Measurements from ENCODE around the gene AHCYL2. TPM values are rescaled to one million over a fixed set of nuclear protein-coding genes. Genes with fewer than 3 reads are reported as not detected.
"Not testable (repeated sequence)": the region's sequence is repeated elsewhere in the genome, so short reads cannot be mapped to it uniquely, and the experiment has no call there.

Gene AHCYL2
- total RNA-seq, 2 experiments from 2014 or later: 7.3 to 7.6 TPM

DNA sequence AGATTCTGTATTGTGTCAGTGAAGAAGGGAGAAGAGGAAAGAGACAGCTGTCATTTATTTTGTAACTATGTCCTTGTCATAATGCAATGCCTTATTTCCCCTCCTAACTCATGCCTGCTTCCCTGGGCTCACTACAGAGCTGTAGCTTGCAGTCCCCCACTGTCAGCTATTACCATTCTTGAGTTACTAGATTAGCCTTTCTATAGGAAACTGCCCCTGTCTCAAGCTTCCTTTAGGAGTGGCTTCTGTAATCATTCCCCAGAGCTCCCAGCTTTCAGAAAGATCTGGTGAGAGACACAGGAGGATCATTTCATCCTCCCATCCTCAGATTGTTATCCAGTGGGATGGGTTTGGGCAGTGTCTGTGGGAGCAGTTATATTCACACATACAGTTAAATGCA, 245.1 kb downstream of the AHCYL2 start:
- CTCF ChIA-PET: interaction anchor here (1.0 to 11.0 kb wide), 9 partner anchors 35 to 251 kb away, joined by 3 to 144 read pairs (median 8); partner anchors contain the start of gene STRIP2
- POLR2A ChIA-PET: no interaction called here
- no peak for DNase-seq
- H3K27me3 Mint-ChIP-seq (ENCODE audit: low read depth): no peaks in the 10 kb centered on the region
- no peak for ATAC-seq
- H3K9me3 Mint-ChIP-seq (ENCODE audit: insufficient read depth): no peaks in the 10 kb centered on the region
- H3K27ac Mint-ChIP-seq: no peak overlapping the region
- H3K36me3 Mint-ChIP-seq (ENCODE audit: low read depth): peaks cover 1% of the 10 kb centered on the region
- no peaks in the 10 kb centered on the region for H3K4me1 Mint-ChIP-seq (ENCODE audit: low read depth)
- H3K4me3 Mint-ChIP-seq: no peak overlapping the region

DNA sequence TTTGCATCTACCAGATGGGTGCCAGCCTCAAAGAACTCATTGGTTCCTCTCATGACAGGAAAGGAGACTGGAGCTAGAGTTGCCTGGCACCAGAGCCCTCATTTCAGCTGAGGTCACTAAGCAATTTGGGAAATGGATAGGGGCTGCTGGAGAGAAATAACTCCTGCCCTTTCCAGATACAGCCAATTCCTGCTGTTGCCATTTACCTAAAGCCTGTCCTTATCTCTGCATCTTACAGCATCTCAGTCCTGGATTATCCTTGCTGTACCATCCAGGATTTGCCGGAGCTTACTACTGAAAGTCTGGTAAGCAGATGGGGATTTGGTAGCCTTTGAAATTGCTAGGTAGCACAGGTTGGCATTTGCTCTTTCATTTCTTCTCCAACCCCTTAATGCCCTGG, 245.6 kb downstream of the AHCYL2 start:
- ChIA-PET POLR2A (no interaction called here), CTCF (interaction anchor here (1.0 to 11.0 kb wide), 11 partner anchors 36 to 252 kb away, joined by 3 to 144 read pairs (median 8); partner anchors contain the start of gene STRIP2)
- H3K27me3 Mint-ChIP-seq (ENCODE audit: low read depth): no peaks in the 10 kb centered on the region
- ATAC-seq (no peak), DNase-seq (no peak)
- H3K4me1 Mint-ChIP-seq (ENCODE audit: low read depth): no peaks in the 10 kb centered on the region
- peaks cover 3% of the 10 kb centered on the region for H3K36me3 Mint-ChIP-seq (ENCODE audit: low read depth)
- H3K4me3 Mint-ChIP-seq: no peak overlapping the region
- no peaks in the 10 kb centered on the region for H3K9me3 Mint-ChIP-seq (ENCODE audit: insufficient read depth)
- H3K27ac Mint-ChIP-seq: no peak overlapping the region

DNA sequence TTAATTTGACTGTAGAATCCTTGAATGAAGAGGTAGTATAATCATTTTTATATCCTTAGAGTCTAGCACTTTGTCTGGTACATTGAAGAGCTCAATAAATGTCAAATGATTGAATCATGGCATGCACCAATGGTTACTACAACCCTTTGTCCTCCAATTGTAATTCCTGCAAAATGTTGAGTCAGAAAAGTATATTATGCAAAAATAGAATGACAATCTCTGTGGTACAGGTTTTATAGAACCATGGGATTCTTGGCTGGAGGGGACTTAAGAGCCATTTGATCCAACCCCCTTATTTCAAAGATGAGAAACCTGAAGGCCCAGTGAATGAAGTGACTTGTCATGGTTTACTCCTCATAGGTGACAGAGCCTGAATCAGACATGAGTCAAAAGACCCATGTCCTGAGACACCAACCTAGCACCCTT, 246.6 kb downstream of the AHCYL2 start:
- Mint-ChIP-seq H3K4me1 (ENCODE audit: low read depth) (no peaks in the 10 kb centered on the region), H3K27me3 (ENCODE audit: low read depth) (no peaks in the 10 kb centered on the region), H3K36me3 (ENCODE audit: low read depth) (peaks cover 5% of the 10 kb centered on the region), H3K4me3 (no peak overlapping the region), H3K9me3 (ENCODE audit: insufficient read depth) (no peaks in the 10 kb centered on the region), H3K27ac (no peak overlapping the region)
- no peak for ATAC-seq
- ChIA-PET CTCF (interaction anchor here (0.6 to 11.0 kb wide), 30 partner anchors 9 to 354 kb away, joined by 3 to 144 read pairs (median 4); partner anchors contain the start of genes AHCYL2 and STRIP2), POLR2A (no interaction called here)
- DNase-seq: no peak

DNA sequence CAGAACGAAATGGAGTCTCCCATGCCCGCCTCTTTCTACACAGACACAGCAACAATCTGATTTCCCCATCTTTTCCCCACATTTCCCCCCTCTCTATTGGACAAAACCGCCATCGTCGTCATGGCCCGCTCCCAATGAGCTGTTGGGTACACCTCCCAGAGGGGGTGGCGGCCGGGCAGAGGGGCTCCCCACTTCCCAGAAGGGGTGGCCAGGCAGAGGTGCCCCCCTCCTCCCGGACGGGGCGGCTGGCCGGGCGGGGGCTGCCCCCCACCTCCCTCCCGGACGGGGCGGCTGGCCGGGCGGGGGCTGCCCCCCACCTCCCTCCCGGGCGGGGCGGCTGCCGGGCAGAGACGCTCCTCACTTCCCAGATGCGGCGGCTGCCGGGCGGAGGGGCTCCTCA, 251.1 kb downstream of the AHCYL2 start:
- DNase-seq; CTCF ChIA-PET; POLR2A ChIA-PET; H3K4me3 Mint-ChIP-seq; H3K36me3 Mint-ChIP-seq (ENCODE audit: low read depth); ATAC-seq; H3K4me1 Mint-ChIP-seq (ENCODE audit: low read depth); H3K27ac Mint-ChIP-seq; H3K27me3 Mint-ChIP-seq (ENCODE audit: low read depth); H3K9me3 Mint-ChIP-seq (ENCODE audit: insufficient read depth): not testable (repeated sequence)

DNA sequence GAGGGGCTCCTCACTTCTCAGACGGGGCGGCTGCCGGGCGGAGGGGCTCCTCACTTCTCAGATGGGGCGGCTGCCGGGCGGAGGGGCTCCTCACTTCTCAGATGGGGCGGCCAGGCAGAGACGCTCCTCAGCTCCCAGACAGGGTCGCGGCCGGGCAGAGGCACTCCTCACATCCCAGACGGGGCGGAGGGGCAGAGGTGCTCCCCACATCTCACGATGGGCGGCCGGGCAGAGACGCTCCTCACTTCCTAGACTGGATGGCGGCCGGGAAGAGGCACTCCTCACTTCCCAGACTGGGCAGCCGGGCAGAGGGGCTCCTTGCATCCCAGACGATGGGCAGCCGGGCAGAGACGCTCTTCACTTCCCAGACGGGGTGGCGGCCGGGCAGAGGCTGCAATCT, 251.6 kb downstream of the AHCYL2 start:
- DNase-seq, ATAC-seq, POLR2A ChIA-PET: not testable (repeated sequence)

More for the DNA sequence above, 251.6 kb downstream of the AHCYL2 start:
- H3K9me3 Mint-ChIP-seq (ENCODE audit: insufficient read depth); H3K4me3 Mint-ChIP-seq; H3K27me3 Mint-ChIP-seq (ENCODE audit: low read depth); H3K36me3 Mint-ChIP-seq (ENCODE audit: low read depth); H3K27ac Mint-ChIP-seq; H3K4me1 Mint-ChIP-seq (ENCODE audit: low read depth); CTCF ChIA-PET: not testable (repeated sequence)

Other genes starting within 250 kb of the AHCYL2 start
- gene TNPO3, start 169.9 kb upstream of the AHCYL2 start, total RNA-seq: 10 to 100 TPM; 47.2 to 47.9 TPM
- gene TSPAN33, start 80.3 kb upstream of the AHCYL2 start, total RNA-seq: 1 to 10 TPM; 2.7 to 2.8 TPM
- not detected for gene SMO, start 36.4 kb upstream of the AHCYL2 start, total RNA-seq
- gene STRIP2, start 209.4 kb downstream of the AHCYL2 start, total RNA-seq: 1 to 10 TPM; 6.6 to 7.1 TPM

All from activated CD8-positive, alpha-beta T cell treated with anti-CD3 and anti-CD28 coated beads, Interleukin-2, amount 10 ng/mL, durations not matched to agents 7 days and 5 days (primary cell).